Measurements from ENCODE around the gene ECE1. TPM values are rescaled to one million over a fixed set of nuclear protein-coding genes. Genes with fewer than 3 reads are reported as not detected.

ECE1 gene
- total RNA-seq, 3 donors from 2014 or later = 103 to 161 (median 149) TPM

DNA sequence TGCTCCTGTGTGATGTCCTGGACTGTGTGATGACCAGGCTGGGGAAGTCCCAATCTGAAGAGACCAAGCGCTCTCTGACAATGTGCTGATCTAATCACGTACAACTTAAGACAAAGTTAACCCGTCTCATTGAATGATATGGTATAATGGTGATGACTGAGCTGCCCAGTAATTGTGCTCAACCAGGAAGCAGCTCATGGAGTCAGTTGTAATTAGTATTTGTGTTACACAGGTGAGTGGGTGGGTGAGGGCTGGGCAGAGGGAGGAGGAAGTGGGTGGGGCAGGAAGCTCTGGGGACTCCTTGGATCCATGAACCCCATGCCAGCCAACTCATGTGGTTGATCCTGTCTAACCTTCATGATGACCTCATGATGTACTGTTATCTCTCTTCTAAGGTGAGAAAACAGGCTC lies 8.7 kb upstream of the ECE1 start:
- TF ChIP-seq, protein P1, sequence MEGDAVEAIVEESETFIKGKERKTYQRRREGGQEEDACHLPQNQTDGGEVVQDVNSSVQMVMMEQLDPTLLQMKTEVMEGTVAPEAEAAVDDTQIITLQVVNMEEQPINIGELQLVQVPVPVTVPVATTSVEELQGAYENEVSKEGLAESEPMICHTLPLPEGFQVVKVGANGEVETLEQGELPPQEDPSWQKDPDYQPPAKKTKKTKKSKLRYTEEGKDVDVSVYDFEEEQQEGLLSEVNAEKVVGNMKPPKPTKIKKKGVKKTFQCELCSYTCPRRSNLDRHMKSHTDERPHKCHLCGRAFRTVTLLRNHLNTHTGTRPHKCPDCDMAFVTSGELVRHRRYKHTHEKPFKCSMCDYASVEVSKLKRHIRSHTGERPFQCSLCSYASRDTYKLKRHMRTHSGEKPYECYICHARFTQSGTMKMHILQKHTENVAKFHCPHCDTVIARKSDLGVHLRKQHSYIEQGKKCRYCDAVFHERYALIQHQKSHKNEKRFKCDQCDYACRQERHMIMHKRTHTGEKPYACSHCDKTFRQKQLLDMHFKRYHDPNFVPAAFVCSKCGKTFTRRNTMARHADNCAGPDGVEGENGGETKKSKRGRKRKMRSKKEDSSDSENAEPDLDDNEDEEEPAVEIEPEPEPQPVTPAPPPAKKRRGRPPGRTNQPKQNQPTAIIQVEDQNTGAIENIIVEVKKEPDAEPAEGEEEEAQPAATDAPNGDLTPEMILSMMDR (IDR thresholded peaks at IDR 0.05) = no peak
- Histone ChIP-seq H3K4me1 (ENCODE audit: low read depth) (peaks cover 35% of the 10 kb centered on the region), H3K9me3 (no peaks in the 10 kb centered on the region), H3K36me3 (ENCODE audit: low read depth) (no peaks in the 10 kb centered on the region), H3K4me3 (no peak overlapping the region)
- ATAC-seq = peak; percentile 72
- intact Hi-C loops (cut with DNase I, micrococcal nuclease) = no loop called here
- peak in 2 of 3 donors; percentile 64 to 70 for DNase-seq

DNA sequence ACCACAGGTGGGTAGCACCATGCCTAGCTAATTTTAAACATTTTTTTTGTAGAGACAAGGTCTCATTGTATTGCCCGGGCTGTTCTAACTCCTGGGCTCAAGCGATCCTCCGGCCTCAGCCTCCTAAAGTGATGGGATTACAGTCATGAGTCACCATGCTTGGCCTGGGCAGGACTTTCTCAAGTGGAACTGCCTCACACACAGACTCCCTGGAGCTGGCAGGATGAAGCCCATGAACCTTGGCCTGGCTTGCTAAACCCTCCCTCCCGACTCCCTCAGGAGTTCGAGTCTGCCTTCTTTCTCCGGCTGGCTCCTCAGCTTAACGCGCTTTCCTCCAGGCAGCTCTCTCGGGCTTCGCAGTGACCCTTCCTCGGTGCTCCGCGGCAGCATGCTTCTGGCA lies 7.7 kb upstream of the ECE1 start:
- H3K9me3 ChIP-seq = no peaks in the 10 kb centered on the region
- intact Hi-C loops (cut with DNase I, micrococcal nuclease) = no loop called here
- H3K4me3 ChIP-seq = no peak overlapping the region
- DNase-seq (no peak), ATAC-seq (peak; percentile 29)
- H3K36me3 ChIP-seq (ENCODE audit: low read depth) = no peaks in the 10 kb centered on the region
- TF ChIP-seq, protein P1 (IDR thresholded peaks at IDR 0.05) = no peak
- peaks cover 30% of the 10 kb centered on the region for H3K4me1 ChIP-seq (ENCODE audit: low read depth)

- TF ChIP-seq, protein P1 (IDR thresholded peaks at IDR 0.05) = no peak
- ATAC-seq = no peak
- Histone ChIP-seq H3K36me3 (ENCODE audit: low read depth) (no peaks in the 10 kb centered on the region), H3K4me1 (ENCODE audit: low read depth) (peaks cover 22% of the 10 kb centered on the region), H3K9me3 (no peaks in the 10 kb centered on the region), H3K4me3 (no peak overlapping the region)
- no peak for DNase-seq
- intact Hi-C loops (cut with DNase I, micrococcal nuclease) = no loop called here
These were observed 6.5 kb upstream of the ECE1 start for GRCh38 chr1:21296509-21297354.

GRCh38 chr1:21295545-21295944 lies 5.3 kb upstream of the ECE1 start:
- Histone ChIP-seq H3K9me3 (no peaks in the 10 kb centered on the region), H3K4me1 (ENCODE audit: low read depth) (peaks cover 27% of the 10 kb centered on the region), H3K36me3 (ENCODE audit: low read depth) (no peaks in the 10 kb centered on the region), H3K4me3 (no peak overlapping the region)
- DNase-seq = no peak
- ATAC-seq = no peak
- intact Hi-C loops (cut with DNase I, micrococcal nuclease) = no loop called here
- TF ChIP-seq, protein P1 (IDR thresholded peaks at IDR 0.05) = no peak

- ATAC-seq = peak; percentile 16
- Histone ChIP-seq H3K4me1 (ENCODE audit: low read depth) (peaks cover 30% of the 10 kb centered on the region), H3K4me3 (no peak overlapping the region), H3K36me3 (ENCODE audit: low read depth) (no peaks in the 10 kb centered on the region), H3K9me3 (no peaks in the 10 kb centered on the region)
- DNase-seq = no peak
- intact Hi-C loops (cut with DNase I, micrococcal nuclease) = no loop called here
- TF ChIP-seq, protein P1 (IDR thresholded peaks at IDR 0.05) = no peak
These were observed 4.7 kb upstream of the ECE1 start for GRCh38 chr1:21295002-21295401.

Data from mucosa of descending colon (tissue), 3 donors.